ENCODE data around the gene PLEKHG7.

The PLEKHG7 gene

GRCh38 chr12:92657770-92658169, 45.0 kb upstream of the PLEKHG7 start:
- Histone ChIP-seq H3K4me1 (ENCODE audit: control insufficient read depth in 2 of 2, insufficient read depth in 1 of 2, low read depth in 1 of 2, low read length in 2 of 2) (no peaks in the 10 kb centered on the region), H2BK120ac (ENCODE audit: low read depth, low read length) (no peak overlapping the region), H3K4ac (ENCODE audit: low read length) (no peak overlapping the region), H2BK5ac (ENCODE audit: low read length) (no peak overlapping the region), H4K91ac (ENCODE audit: low read depth, low read length, poor library complexity) (no peak overlapping the region), H4K8ac (ENCODE audit: low read depth, low read length) (no peak overlapping the region), H3K4me2 (ENCODE audit: insufficient read depth, low read length, poor library complexity, severe bottlenecking) (no peak overlapping the region), H3K27me3 (ENCODE audit: control insufficient read depth in 3 of 3, insufficient read depth in 3 of 3, low read depth in 1 of 3, low read length in 3 of 3) (no peaks in the 10 kb centered on the region), H3K9ac (ENCODE audit: low read depth, low read length, poor library complexity) (no peak overlapping the region), H3K9me3 (replicated peaks in 1 of 2; ENCODE audit: control insufficient read depth in 2 of 2, insufficient read depth in 1 of 2, low read depth in 1 of 2, low read length in 2 of 2) (no peaks in the 10 kb centered on the region), H2BK15ac (ENCODE audit: low read length) (no peak overlapping the region), H3K18ac (ENCODE audit: low read length) (no peak overlapping the region), H3K79me1 (ENCODE audit: low read depth, low read length) (no peaks in the 10 kb centered on the region), H3K14ac (ENCODE audit: low read length) (no peak overlapping the region), H3K4me3 (ENCODE audit: low read length in 2 of 2) (no peak overlapping the region), H3K36me3 (replicated peaks in 1 of 2; ENCODE audit: control insufficient read depth in 2 of 2, insufficient read depth in 2 of 2, low read length in 2 of 2) (no peaks in the 10 kb centered on the region), H2AFZ (ENCODE audit: low read length) (no peak overlapping the region), H3K27ac (replicated peaks; ENCODE audit: low read length) (no peak overlapping the region), H3K23ac (ENCODE audit: low read depth, low read length, poor library complexity) (no peak overlapping the region), H2AK5ac (ENCODE audit: low read depth, low read length) (no peak overlapping the region), H2BK12ac (ENCODE audit: low read length) (no peak overlapping the region)
- no peak for DNase-seq (ENCODE audit: low spot score)
- WGBS, 2 donors (ENCODE audit: extremely low coverage in 2 of 2, insufficient read length in 2 of 2, insufficient replicate concordance in 1 of 2): no CpG with 5 or more reads among the region's 4 CpGs

- Histone ChIP-seq H4K91ac (ENCODE audit: low read depth, low read length, poor library complexity) (no peak overlapping the region), H2BK120ac (ENCODE audit: low read depth, low read length) (no peak overlapping the region), H3K4me2 (ENCODE audit: insufficient read depth, low read length, poor library complexity, severe bottlenecking) (no peak overlapping the region), H2BK5ac (ENCODE audit: low read length) (no peak overlapping the region), H3K27me3 (ENCODE audit: control insufficient read depth in 3 of 3, insufficient read depth in 3 of 3, low read depth in 1 of 3, low read length in 3 of 3) (no peaks in the 10 kb centered on the region), H3K9ac (ENCODE audit: low read depth, low read length, poor library complexity) (no peak overlapping the region), H3K18ac (ENCODE audit: low read length) (no peak overlapping the region), H3K4me3 (ENCODE audit: low read length in 2 of 2) (no peak overlapping the region), H3K79me1 (ENCODE audit: low read depth, low read length) (no peaks in the 10 kb centered on the region), H3K27ac (replicated peaks; ENCODE audit: low read length) (no peak overlapping the region), H4K8ac (ENCODE audit: low read depth, low read length) (no peak overlapping the region), H3K23ac (ENCODE audit: low read depth, low read length, poor library complexity) (no peak overlapping the region), H2AFZ (ENCODE audit: low read length) (no peak overlapping the region), H2BK12ac (ENCODE audit: low read length) (no peak overlapping the region), H3K9me3 (replicated peaks in 1 of 2; ENCODE audit: control insufficient read depth in 2 of 2, insufficient read depth in 1 of 2, low read depth in 1 of 2, low read length in 2 of 2) (no peaks in the 10 kb centered on the region), H3K4ac (ENCODE audit: low read length) (no peak overlapping the region), H3K4me1 (ENCODE audit: control insufficient read depth in 2 of 2, insufficient read depth in 1 of 2, low read depth in 1 of 2, low read length in 2 of 2) (no peaks in the 10 kb centered on the region), H2AK5ac (ENCODE audit: low read depth, low read length) (no peak overlapping the region), H2BK15ac (ENCODE audit: low read length) (no peak overlapping the region), H3K36me3 (replicated peaks in 1 of 2; ENCODE audit: control insufficient read depth in 2 of 2, insufficient read depth in 2 of 2, low read length in 2 of 2) (no peaks in the 10 kb centered on the region), H3K14ac (ENCODE audit: low read length) (no peak overlapping the region)
- no CpG with 5 or more reads among the region's 2 CpGs for WGBS, 2 donors (ENCODE audit: extremely low coverage in 2 of 2, insufficient read length in 2 of 2, insufficient replicate concordance in 1 of 2)
- no peak for DNase-seq (ENCODE audit: low spot score)
These were observed 44.2 kb upstream of the PLEKHG7 start for GRCh38 chr12:92658611-92659010.

- Histone ChIP-seq H3K36me3 (replicated peaks in 1 of 2; ENCODE audit: control insufficient read depth in 2 of 2, insufficient read depth in 2 of 2, low read length in 2 of 2) (no peaks in the 10 kb centered on the region), H3K4me3 (ENCODE audit: low read length in 2 of 2) (no peak overlapping the region), H4K8ac (ENCODE audit: low read depth, low read length) (no peak overlapping the region), H2BK5ac (ENCODE audit: low read length) (no peak overlapping the region), H3K27me3 (ENCODE audit: control insufficient read depth in 3 of 3, insufficient read depth in 3 of 3, low read depth in 1 of 3, low read length in 3 of 3) (no peaks in the 10 kb centered on the region), H3K79me1 (ENCODE audit: low read depth, low read length) (no peaks in the 10 kb centered on the region), H2BK12ac (ENCODE audit: low read length) (no peak overlapping the region), H2AK5ac (ENCODE audit: low read depth, low read length) (no peak overlapping the region), H3K14ac (ENCODE audit: low read length) (no peak overlapping the region), H2BK15ac (ENCODE audit: low read length) (no peak overlapping the region), H3K9ac (ENCODE audit: low read depth, low read length, poor library complexity) (no peak overlapping the region), H3K27ac (replicated peaks; ENCODE audit: low read length) (no peak overlapping the region), H3K4ac (ENCODE audit: low read length) (no peak overlapping the region), H3K18ac (ENCODE audit: low read length) (no peak overlapping the region), H2AFZ (ENCODE audit: low read length) (no peak overlapping the region), H4K91ac (ENCODE audit: low read depth, low read length, poor library complexity) (no peak overlapping the region), H3K4me2 (ENCODE audit: insufficient read depth, low read length, poor library complexity, severe bottlenecking) (no peak overlapping the region), H2BK120ac (ENCODE audit: low read depth, low read length) (no peak overlapping the region), H3K4me1 (ENCODE audit: control insufficient read depth in 2 of 2, insufficient read depth in 1 of 2, low read depth in 1 of 2, low read length in 2 of 2) (no peaks in the 10 kb centered on the region), H3K23ac (ENCODE audit: low read depth, low read length, poor library complexity) (no peak overlapping the region), H3K9me3 (replicated peaks in 1 of 2; ENCODE audit: control insufficient read depth in 2 of 2, insufficient read depth in 1 of 2, low read depth in 1 of 2, low read length in 2 of 2) (no peaks in the 10 kb centered on the region)
- no CpG with 5 or more reads among the region's 6 CpGs for WGBS, 2 donors (ENCODE audit: extremely low coverage in 2 of 2, insufficient read length in 2 of 2, insufficient replicate concordance in 1 of 2)
- no peak for DNase-seq (ENCODE audit: low spot score)
These were observed 41.5 kb upstream of the PLEKHG7 start for GRCh38 chr12:92661269-92661668.

DNA sequence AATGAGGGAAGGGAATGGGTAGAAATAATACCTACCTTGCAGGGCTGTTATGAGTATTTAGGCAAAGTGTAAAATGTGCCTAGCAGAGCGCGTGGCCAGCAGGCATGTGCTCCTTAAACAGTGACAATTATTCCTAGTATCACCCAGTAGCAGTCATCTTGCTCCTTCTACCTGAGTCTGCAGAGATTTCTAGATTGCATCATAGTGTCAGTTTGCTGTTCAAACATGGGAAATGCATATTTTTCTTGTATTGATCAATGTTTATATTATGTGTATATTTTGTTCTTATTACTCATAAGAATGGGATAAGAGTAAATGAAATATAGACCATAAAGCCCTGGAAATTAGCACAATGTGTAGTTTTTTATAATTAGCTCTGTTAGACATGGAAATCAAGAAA, 37.3 kb upstream of the PLEKHG7 start:
- no CpG with 5 or more reads among the region's 2 CpGs for WGBS, 2 donors (ENCODE audit: extremely low coverage in 2 of 2, insufficient read length in 2 of 2, insufficient replicate concordance in 1 of 2)
- Histone ChIP-seq H3K27me3 (ENCODE audit: control insufficient read depth in 3 of 3, insufficient read depth in 3 of 3, low read depth in 1 of 3, low read length in 3 of 3) (peaks cover 0 to 18% (median 0%) of the 10 kb centered on the region in 3 experiments), H2AFZ (ENCODE audit: low read length) (no peak overlapping the region), H3K9ac (ENCODE audit: low read depth, low read length, poor library complexity) (no peak overlapping the region), H2BK12ac (ENCODE audit: low read length) (no peak overlapping the region), H3K9me3 (replicated peaks in 1 of 2; ENCODE audit: control insufficient read depth in 2 of 2, insufficient read depth in 1 of 2, low read depth in 1 of 2, low read length in 2 of 2) (no peaks in the 10 kb centered on the region), H3K4me1 (ENCODE audit: control insufficient read depth in 2 of 2, insufficient read depth in 1 of 2, low read depth in 1 of 2, low read length in 2 of 2) (no peaks in the 10 kb centered on the region), H2AK5ac (ENCODE audit: low read depth, low read length) (no peak overlapping the region), H3K27ac (replicated peaks; ENCODE audit: low read length) (no peak overlapping the region), H3K18ac (ENCODE audit: low read length) (no peak overlapping the region), H3K14ac (ENCODE audit: low read length) (no peak overlapping the region), H4K91ac (ENCODE audit: low read depth, low read length, poor library complexity) (no peak overlapping the region), H3K4me3 (ENCODE audit: low read length in 2 of 2) (no peak overlapping the region), H3K4ac (ENCODE audit: low read length) (no peak overlapping the region), H2BK5ac (ENCODE audit: low read length) (no peak overlapping the region), H3K23ac (ENCODE audit: low read depth, low read length, poor library complexity) (no peak overlapping the region), H2BK15ac (ENCODE audit: low read length) (no peak overlapping the region), H3K36me3 (replicated peaks in 1 of 2; ENCODE audit: control insufficient read depth in 2 of 2, insufficient read depth in 2 of 2, low read length in 2 of 2) (no peaks in the 10 kb centered on the region), H2BK120ac (ENCODE audit: low read depth, low read length) (no peak overlapping the region), H4K8ac (ENCODE audit: low read depth, low read length) (no peak overlapping the region), H3K4me2 (ENCODE audit: insufficient read depth, low read length, poor library complexity, severe bottlenecking) (no peak overlapping the region), H3K79me1 (ENCODE audit: low read depth, low read length) (no peaks in the 10 kb centered on the region)
- DNase-seq (ENCODE audit: low spot score): no peak
